GM12892 (cell line): ENCODE data around the gene TM9SF2. TPM values are rescaled to one million over a fixed set of nuclear protein-coding genes. Genes with fewer than 3 reads are reported as not detected.
"Not testable (repeated sequence)": the region's sequence is repeated elsewhere in the genome, so short reads cannot be mapped to it uniquely, and the experiment has no call there.

Source experiments
- DNase-seq: peaks from one replicate; pipeline ENCODE4 v3.0.0; 2011; ENCODE audit not compliant: insufficient read length
- FAIRE-seq: peaks from 2 replicates; lab custom pipeline; 2011; peaks lifted over from hg19 to GRCh38; lab: Jason Lieb, UNC
- POLR2A ChIP-seq: IDR thresholded peaks from 2 replicates; pipeline ENCODE4 v1.6.1; 2011; ENCODE audit warnings: low read depth, low read length, control low read depth
- POLR2AphosphoS5 ChIP-seq: IDR thresholded peaks from 2 replicates; pipeline ENCODE4 v1.6.1; 2011; ENCODE audit warnings: low read depth, low read length, control low read depth
- TAF1 ChIP-seq: IDR thresholded peaks from 2 replicates; pipeline ENCODE4 v1.6.1; 2011; ENCODE audit warnings: low read depth, mild to moderate bottlenecking, control low read depth, low read length, borderline replicate concordance
- polyA plus RNA-seq: library from polyadenylated mRNA; unstranded; fragments of >200 nt; gene quantifications from one replicate; pipeline ENCODE4 v1.2.1, GENCODE V29; 2012; ENCODE audit warnings: missing spikeins, inconsistent platforms; ENCODE audit not compliant: missing spikeins

TM9SF2 gene, protein sequence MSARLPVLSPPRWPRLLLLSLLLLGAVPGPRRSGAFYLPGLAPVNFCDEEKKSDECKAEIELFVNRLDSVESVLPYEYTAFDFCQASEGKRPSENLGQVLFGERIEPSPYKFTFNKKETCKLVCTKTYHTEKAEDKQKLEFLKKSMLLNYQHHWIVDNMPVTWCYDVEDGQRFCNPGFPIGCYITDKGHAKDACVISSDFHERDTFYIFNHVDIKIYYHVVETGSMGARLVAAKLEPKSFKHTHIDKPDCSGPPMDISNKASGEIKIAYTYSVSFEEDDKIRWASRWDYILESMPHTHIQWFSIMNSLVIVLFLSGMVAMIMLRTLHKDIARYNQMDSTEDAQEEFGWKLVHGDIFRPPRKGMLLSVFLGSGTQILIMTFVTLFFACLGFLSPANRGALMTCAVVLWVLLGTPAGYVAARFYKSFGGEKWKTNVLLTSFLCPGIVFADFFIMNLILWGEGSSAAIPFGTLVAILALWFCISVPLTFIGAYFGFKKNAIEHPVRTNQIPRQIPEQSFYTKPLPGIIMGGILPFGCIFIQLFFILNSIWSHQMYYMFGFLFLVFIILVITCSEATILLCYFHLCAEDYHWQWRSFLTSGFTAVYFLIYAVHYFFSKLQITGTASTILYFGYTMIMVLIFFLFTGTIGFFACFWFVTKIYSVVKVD
- polyA plus RNA-seq: 39.2 TPM

DNA sequence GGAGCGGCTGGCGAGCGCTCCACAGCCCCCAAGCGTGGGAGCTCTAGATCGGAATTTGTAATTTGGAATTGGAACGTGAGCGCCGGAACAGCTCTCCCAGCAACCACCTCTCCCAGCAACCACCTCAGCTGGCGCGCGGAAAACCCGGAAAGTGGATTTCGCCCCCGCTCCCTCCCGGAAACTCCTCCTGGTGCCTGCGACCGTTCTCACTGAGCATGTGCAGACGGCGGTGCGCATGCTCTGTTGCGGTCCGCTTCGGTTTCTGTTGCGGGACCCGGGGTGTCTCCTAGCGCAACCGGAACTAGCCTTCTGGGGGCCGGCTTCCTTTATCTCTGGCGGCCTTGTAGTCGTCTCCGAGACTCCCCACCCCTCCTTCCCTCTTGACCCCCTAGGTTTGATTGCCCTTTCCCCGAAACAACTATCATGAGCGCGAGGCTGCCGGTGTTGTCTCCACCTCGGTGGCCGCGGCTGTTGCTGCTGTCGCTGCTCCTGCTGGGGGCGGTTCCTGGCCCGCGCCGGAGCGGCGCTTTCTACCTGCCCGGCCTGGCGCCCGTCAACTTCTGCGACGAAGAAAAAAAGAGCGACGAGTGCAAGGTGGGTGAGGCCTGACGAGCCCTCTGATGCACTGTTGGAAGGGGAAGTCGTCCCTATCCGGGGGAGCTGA lies at the start of gene TM9SF2:
TSS of gene TM9SF2 (plus strand) at position 289 of the 664 bp plus-strand sequence. CDS start at position 424, 135 bp downstream.
- FAIRE-seq (peak; percentile 98), DNase-seq (peak; percentile 77)
- TF ChIP-seq TAF1 (peak; percentile 60), POLR2A (no peak; the same call in 1 of the 2 replicates), POLR2AphosphoS5 (peak; percentile 55; the same call in 1 of the 2 replicates)

GRCh38 chr13:99454518-99455183 lies 46.6 kb upstream of the TM9SF2 start:
- DNase-seq (no peak), FAIRE-seq (no peak)
- TF ChIP-seq POLR2A (no peak), POLR2AphosphoS5 (no peak), TAF1 (no peak)

- FAIRE-seq (no peak), DNase-seq (no peak)
Measured at GRCh38 chr13:99459099-99459850, 42.0 kb upstream of the TM9SF2 start.

DNA sequence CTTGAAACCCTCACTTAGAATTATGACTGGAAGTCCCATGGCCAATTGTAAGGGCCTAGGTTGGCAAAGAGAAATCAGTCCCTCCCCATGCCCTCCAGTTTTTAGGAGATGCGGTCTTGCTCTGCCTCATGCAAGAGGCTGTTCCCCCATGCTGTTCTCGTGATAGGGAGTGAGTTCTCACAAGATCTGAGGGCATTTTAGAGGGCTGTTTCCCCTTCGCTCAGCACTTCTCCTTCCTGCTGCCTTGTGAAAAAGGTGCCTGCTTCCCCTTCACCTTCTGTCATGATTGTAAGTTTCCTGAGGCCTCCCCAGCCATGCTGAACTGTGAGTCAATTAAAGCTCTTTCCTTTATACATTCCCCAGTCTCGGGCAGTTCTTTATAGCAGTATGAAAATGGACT lies 40.5 kb upstream of the TM9SF2 start:
- not testable (repeated sequence) for DNase-seq
- peak; percentile 9 for FAIRE-seq

More at GRCh38 chr13:99459099-99459850, 42.0 kb upstream of the TM9SF2 start:
- TF ChIP-seq POLR2A: no peak

- TF ChIP-seq TAF1 (no peak), POLR2A (no peak), POLR2AphosphoS5 (no peak)
- DNase-seq (no peak), FAIRE-seq (no peak)
Measured at GRCh38 chr13:99463646-99464397, 37.5 kb upstream of the TM9SF2 start.

- TF ChIP-seq POLR2A (no peak), TAF1 (no peak), POLR2AphosphoS5 (no peak)
- FAIRE-seq: peak; percentile 57
- no peak for DNase-seq
Measured at GRCh38 chr13:99464441-99464949, 36.8 kb upstream of the TM9SF2 start.

GRCh38 chr13:99465454-99465853 lies 35.8 kb upstream of the TM9SF2 start:
- DNase-seq (no peak), FAIRE-seq (no peak)
- TF ChIP-seq POLR2AphosphoS5 (no peak), TAF1 (no peak), POLR2A (no peak)

- TF ChIP-seq TAF1 (no peak), POLR2AphosphoS5 (no peak), POLR2A (no peak)
- DNase-seq (no peak), FAIRE-seq (no peak)
Measured at GRCh38 chr13:99467764-99468163, 33.5 kb upstream of the TM9SF2 start.

GRCh38 chr13:99469041-99469440 lies 32.2 kb upstream of the TM9SF2 start:
- no peak for TF ChIP-seq TAF1
- DNase-seq (no peak), FAIRE-seq (no peak)

DNA sequence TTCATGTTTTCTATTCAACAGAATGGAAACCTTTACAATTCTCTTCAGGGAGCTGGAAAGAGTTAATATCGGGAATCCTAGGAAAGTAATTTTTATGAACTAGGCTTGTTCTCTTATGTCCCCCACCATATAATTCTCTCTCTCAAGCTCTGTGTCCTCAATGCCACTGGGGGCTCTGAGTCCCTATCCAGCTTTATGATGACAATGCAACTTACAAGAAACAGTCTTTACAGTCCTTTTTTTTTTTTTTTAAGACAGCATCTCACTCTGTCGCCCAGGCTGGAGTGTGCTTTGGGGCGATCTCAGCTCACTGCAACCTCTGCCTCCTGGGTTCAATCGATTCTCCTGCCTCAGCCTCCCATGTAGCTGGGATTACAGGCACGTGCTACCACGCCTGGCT lies 31.2 kb upstream of the TM9SF2 start:
- TF ChIP-seq TAF1 (no peak), POLR2A (no peak), POLR2AphosphoS5 (no peak)
- FAIRE-seq: no peak
- DNase-seq: no peak
